Ascending aorta (tissue), 2 donors: ENCODE results near the gene IRF2. TPM values are rescaled to one million over a fixed set of nuclear protein-coding genes. Genes with fewer than 3 reads are reported as not detected.

Source experiments
- DNase-seq, 2 donors: peaks; one replicate each; pipeline ENCODE4 v3.0.0-alpha.2; 2019; ENCODE audit warnings: low spot score in 2 of 2
- H3K27ac ChIP-seq, 2 donors: fragments of 200-600 bp; sonication (generic); one replicate each; pipeline ENCODE4 v1.5.1; 2016 to 2017; ENCODE audit warnings: mild to moderate bottlenecking in 1 of 2
- H3K27me3 ChIP-seq: fragments of 200-600 bp; sonication (generic); one replicate; pipeline ENCODE4 v1.5.1; 2017
- H3K36me3 ChIP-seq, 2 donors: fragments of 200-600 bp; sonication (generic); one replicate each; pipeline ENCODE4 v1.5.1; 2016
- H3K4me1 ChIP-seq, 2 donors: fragments of 200-600 bp; sonication (generic); one replicate each; pipeline ENCODE4 v1.5.1; 2016 to 2017; ENCODE audit warnings: mild to moderate bottlenecking in 1 of 2
- H3K4me3 ChIP-seq, 2 donors: fragments of 200-600 bp; sonication (generic); one replicate each; pipeline ENCODE4 v1.5.1; 2016 to 2017; ENCODE audit warnings: mild to moderate bottlenecking in 1 of 2
- H3K9me3 ChIP-seq, 2 donors: fragments of 200-600 bp; sonication (generic); one replicate each; pipeline ENCODE4 v1.5.1; 2016
- CTCF ChIP-seq, 3 experiments: fragments of 200-600 bp in 2 of 3; fragments of 450-650 bp in 1 of 3; sonication (generic) in 2 of 3; IDR thresholded peaks; one replicate each; pipeline ENCODE4 v1.5.1; 2016 to 2019; ENCODE audit warnings: antibody characterized with exemption in 3 of 3, mild to moderate bottlenecking in 1 of 3, moderate library complexity in 1 of 3
- intact Hi-C: fragments of 100-400 bp; cut with DNase I; formaldehyde crosslinking; loops from one replicate; pipeline ENCODE4 v1.15.1; 2023
- total RNA-seq: library from RNA; depleted of rRNA; stranded (reverse); fragments of >200 nt; gene quantifications from one replicate; pipeline ENCODE4 v1.1.0, GENCODE V29; 2016

Gene IRF2
- total RNA-seq, 1 donor from 2014 or later = 39.6 TPM

GRCh38 chr4:184460499-184461285 is 13.7 kb downstream of the IRF2 start:
- Histone ChIP-seq H3K9me3 (no peaks in the 10 kb centered on the region), H3K4me3 (no peak overlapping the region), H3K27me3 (no peaks in the 10 kb centered on the region), H3K4me1 (peaks cover 0 to 13% of the 10 kb centered on the region in 2 donors), H3K36me3 (no peaks in the 10 kb centered on the region), H3K27ac (no peak overlapping the region)
- TF ChIP-seq CTCF (IDR thresholded peaks at IDR 0.05) = no peak
- intact Hi-C loops = loop anchor here (5.0 kb wide), 1 partner anchor 38 kb away; no protein-coding TSS in a partner anchor
- no peak for DNase-seq

GRCh38 chr4:184459413-184459812 is 14.9 kb downstream of the IRF2 start:
- Histone ChIP-seq H3K36me3 (no peaks in the 10 kb centered on the region), H3K27ac (no peak overlapping the region), H3K9me3 (no peaks in the 10 kb centered on the region), H3K4me3 (no peak overlapping the region), H3K4me1 (peaks cover 0 to 13% of the 10 kb centered on the region in 2 donors), H3K27me3 (no peaks in the 10 kb centered on the region)
- intact Hi-C loops = no loop called here
- no peak for DNase-seq
- TF ChIP-seq CTCF (IDR thresholded peaks at IDR 0.05) = no peak

- H3K27ac ChIP-seq = no peak overlapping the region
- DNase-seq = no peak
- no peaks in the 10 kb centered on the region for H3K36me3 ChIP-seq
- no peaks in the 10 kb centered on the region for H3K27me3 ChIP-seq
- peaks cover 5 to 21% of the 10 kb centered on the region in 2 donors for H3K4me1 ChIP-seq
- no peak overlapping the region for H3K4me3 ChIP-seq
- TF ChIP-seq CTCF (IDR thresholded peaks at IDR 0.05) = no peak
- intact Hi-C loops = no loop called here
- H3K9me3 ChIP-seq = no peaks in the 10 kb centered on the region
These were observed 16.7 kb downstream of the IRF2 start for GRCh38 chr4:184457535-184458249.

DNA sequence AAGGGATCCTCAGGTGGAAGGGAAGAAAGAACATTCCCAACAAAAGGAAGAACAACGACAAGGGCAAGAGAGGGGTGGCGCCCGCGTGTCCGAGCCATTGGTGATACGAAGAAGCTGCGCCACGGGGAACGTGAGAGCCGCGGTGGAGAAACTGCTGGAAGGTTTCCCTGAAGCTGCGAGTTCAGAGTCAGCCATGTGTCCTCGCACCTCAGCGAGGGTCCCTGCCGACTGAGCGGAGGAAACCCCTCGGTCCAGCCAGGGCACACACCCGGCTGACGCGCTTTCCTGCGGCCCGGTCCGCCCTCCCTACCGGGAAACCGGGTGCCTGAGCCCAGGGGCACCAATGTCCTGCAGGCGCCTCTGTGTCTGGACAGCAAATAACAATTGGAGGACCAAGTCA is 18.0 kb downstream of the IRF2 start:
- no peak overlapping the region for H3K4me3 ChIP-seq
- no peaks in the 10 kb centered on the region for H3K9me3 ChIP-seq
- no peak for TF ChIP-seq CTCF (IDR thresholded peaks at IDR 0.05)
- no peaks in the 10 kb centered on the region for H3K27me3 ChIP-seq
- DNase-seq = no peak
- intact Hi-C loops = no loop called here
- H3K4me1 ChIP-seq = peaks cover 5 to 23% of the 10 kb centered on the region in 2 donors
- peaks cover 0 to 7% of the 10 kb centered on the region in 2 donors for H3K36me3 ChIP-seq
- no peak overlapping the region for H3K27ac ChIP-seq

DNA sequence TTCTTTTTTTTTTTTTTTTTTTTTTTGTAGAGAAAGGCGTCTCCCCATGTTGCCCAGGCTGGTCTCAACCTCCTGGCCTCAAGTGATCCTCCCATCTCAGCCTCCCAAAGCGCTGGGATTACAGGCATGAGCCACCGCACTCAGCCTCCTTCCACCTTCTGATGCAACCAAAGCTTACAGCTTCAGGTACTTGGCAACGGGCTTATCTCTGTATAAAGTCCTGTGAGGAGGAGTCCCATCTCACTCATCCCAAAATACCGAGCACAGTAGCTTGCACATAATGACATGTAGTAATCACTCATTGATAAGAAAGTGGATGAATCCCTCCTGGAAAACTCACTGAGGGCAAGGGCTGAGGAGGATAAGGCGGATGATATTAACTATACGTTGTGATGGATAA is 19.1 kb downstream of the IRF2 start:
- H3K9me3 ChIP-seq = no peaks in the 10 kb centered on the region
- TF ChIP-seq CTCF (IDR thresholded peaks at IDR 0.05) = no peak
- intact Hi-C loops = no loop called here
- no peak overlapping the region for H3K4me3 ChIP-seq
- H3K4me1 ChIP-seq = peaks cover 5 to 33% of the 10 kb centered on the region in 2 donors
- no peaks in the 10 kb centered on the region for H3K27me3 ChIP-seq
- peaks cover 0 to 7% of the 10 kb centered on the region in 2 donors for H3K36me3 ChIP-seq
- H3K27ac ChIP-seq = no peak overlapping the region
- no peak for DNase-seq
